Measurements from ENCODE around the gene GPR137. TPM values are rescaled to one million over a fixed set of nuclear protein-coding genes. Genes with fewer than 3 reads are reported as not detected.

The GPR137 gene
- total RNA-seq, 1 experiment from 2014 or later, result 24.4 TPM

GRCh38 chr11:64251016-64251752 lies 34.5 kb upstream of the GPR137 start, which contains the start of gene PLCB3:
TSS of gene PLCB3 (plus strand) at chr11:64251530. CDS start at chr11:64251650, 120 bp downstream.
- Histone ChIP-seq H3K36me3 (ENCODE audit: control insufficient read depth in 1 of 2, insufficient read depth in 2 of 2, low read length in 2 of 2) (peaks cover 6 to 20% of the 10 kb centered on the region in 2 experiments; a peak in 3 of 4 replicates), H3K27ac (ENCODE audit: low read depth, low read length) (peak within 1 kb of the TSS; percentile 89), H3K79me2 (ENCODE audit: insufficient read depth, low read length) (peaks cover 37% of the 10 kb centered on the region), H3K27me3 (ENCODE audit: insufficient read depth, low read length) (no peaks in the 10 kb centered on the region), H3K9me2 (ENCODE audit: insufficient read depth) (no peaks in the 10 kb centered on the region), H3K9ac (ENCODE audit: low read length) (peak within 1 kb of the TSS; percentile 97), H2AFZ (ENCODE audit: low read depth, low read length, poor library complexity, severe bottlenecking) (no peak within 1 kb of the TSS), H4K20me1 (ENCODE audit: insufficient read depth) (no peaks in the 10 kb centered on the region), H3K4me3 (replicated peaks in 1 of 2; ENCODE audit: low read depth in 1 of 2, low read length in 2 of 2) (peak within 1 kb of the TSS; percentile 96 to 98), H3K9me3 (ENCODE audit: control insufficient read depth in 1 of 2, insufficient read depth in 1 of 2, low read depth in 1 of 2, low read length in 2 of 2) (no peaks in the 10 kb centered on the region), H3K4me1 (ENCODE audit: control insufficient read depth in 1 of 2, insufficient read depth in 2 of 2, low read length in 2 of 2) (peaks cover 24 to 61% of the 10 kb centered on the region in 2 experiments), H3K4me2 (ENCODE audit: low read length) (peak within 1 kb of the TSS; percentile 95)
- BruUV-seq (replicated peaks), result no TSS peak
- CTCF ChIA-PET, result interaction anchor here (1.1 to 1.8 kb wide), 7 partner anchors 10 to 105 kb away, joined by 3 to 11 read pairs (median 4); partner anchors contain the start of genes FKBP2, NUDT22 and TRPT1
- POLR2A ChIA-PET, result interaction anchor here (0.9 to 1.9 kb wide), 3 partner anchors 16 to 66 kb away, joined by 3 to 10 read pairs (median 7); partner anchors contain the start of genes PRDX5 and TRMT112
- intact Hi-C loops (cut with micrococcal nuclease), result loop anchor here (2.0 kb wide), 1 partner anchor 54 kb away; the partner anchor contains the start of gene ESRRA
- TF ChIP-seq FOSL1 (IDR thresholded peaks at IDR 0.05; ENCODE audit: low read depth), result no peak
- no peak for TF ChIP-seq ELF1 (IDR thresholded peaks at IDR 0.05; ENCODE audit: borderline replicate concordance, low read depth)
- no peak for TF ChIP-seq REST (IDR thresholded peaks at IDR 0.05; ENCODE audit: low read depth)
- TF ChIP-seq RAD21 (IDR thresholded peaks at IDR 0.05; ENCODE audit: low read depth), result no peak
- peak in 2 of 3 experiments; percentile 52 to 66; a peak in 4 of 6 replicates for TF ChIP-seq CTCF (IDR thresholded peaks at IDR 0.05 in 2 of 3, conservative IDR thresholded peaks at IDR 0.05 in 1 of 3; ENCODE audit: borderline replicate concordance in 1 of 3, insufficient read depth in 1 of 3, low read depth in 2 of 3, low read length in 2 of 3)
- no peak for TF ChIP-seq SP1 (IDR thresholded peaks at IDR 0.05; ENCODE audit: low read depth)
- no peak for TF ChIP-seq SIN3A (IDR thresholded peaks at IDR 0.05; ENCODE audit: low read depth)
- no peak for TF ChIP-seq CBX3 (IDR thresholded peaks at IDR 0.05; ENCODE audit: low read depth)
- TF ChIP-seq ZFX (IDR thresholded peaks at IDR 0.05), result peak; percentile 20; the same call in 1 of the 2 replicates
- no peak for TF ChIP-seq EZH2phosphoT487 (IDR thresholded peaks at IDR 0.05; ENCODE audit: borderline replicate concordance)
- peak; percentile 87 for TF ChIP-seq POLR2AphosphoS5 (IDR thresholded peaks at IDR 0.05; ENCODE audit: low read depth, low read length)
- peak; percentile 66 for TF ChIP-seq POLR2A (IDR thresholded peaks at IDR 0.05; ENCODE audit: borderline replicate concordance, extremely low read depth, insufficient read depth, insufficient read length)
- no peak for TF ChIP-seq YY1 (IDR thresholded peaks at IDR 0.05; ENCODE audit: extremely low read depth, insufficient replicate concordance, low read depth, low read length)
- TF ChIP-seq TCF7L2 (IDR thresholded peaks at IDR 0.05; ENCODE audit: borderline replicate concordance, extremely low read depth, insufficient read depth, insufficient read length), result no peak
- no peak for TF ChIP-seq MAX (IDR thresholded peaks at IDR 0.05)
- no peak for TF ChIP-seq ATF3 (IDR thresholded peaks at IDR 0.05)
- no peak for TF ChIP-seq ZNF274 (IDR thresholded peaks at IDR 0.05; ENCODE audit: low read depth, low read length)
- RAD21 ChIA-PET (ENCODE audit: low non-redundant PET in 1 of 2, low total read pairs in 2 of 2, uncharacterized antibody in 2 of 2, unreplicated experiment in 2 of 2), result interaction anchor here in 1 of 2 experiments (1.3 kb wide), 1 partner anchor 47 kb away, joined by 4 read pairs; no protein-coding TSS in a partner anchor
- ATAC-seq (peak; percentile 59), DNase-seq (ENCODE audit: low read depth, low spot score) (no peak)

Data from HCT116 (cell line).